ENCODE data around the gene EGR1. TPM values are rescaled to one million over a fixed set of nuclear protein-coding genes. Genes with fewer than 3 reads are reported as not detected.

EGR1 gene
- total RNA-seq, 5 donors from 2014 or later (not counting 1 experiment from before 2014, with no cell fraction given) = 6.8 to 13.8 (median 8.0) TPM

- Histone ChIP-seq H3K9me3 (no peaks in the 10 kb centered on the region), H3K27ac (ENCODE audit: low read length) (peak within 1 kb of the TSS; percentile 4), H3K4me1 (ENCODE audit: control insufficient read depth in 1 of 2, extremely low read depth in 1 of 2, insufficient read depth in 2 of 2, low read length in 2 of 2) (peaks cover 0 to 16% of the 10 kb centered on the region in 2 experiments), H3K36me3 (ENCODE audit: control insufficient read depth in 2 of 2, extremely low read depth in 1 of 2, insufficient read depth in 1 of 2, low read length in 1 of 2) (peaks cover 7 to 25% of the 10 kb centered on the region in 2 donors), H3K27me3 (replicated peaks in 1 of 2; ENCODE audit: control insufficient read depth in 2 of 2, extremely low read depth in 1 of 2, insufficient read depth in 2 of 2, low read length in 1 of 2) (peaks cover 0 to 13% of the 10 kb centered on the region in 2 experiments), H3K4me3 (ENCODE audit: control insufficient read depth in 1 of 2, extremely low read depth in 1 of 2, low read length in 1 of 2) (peak within 1 kb of the TSS; percentile 41 to 60)
- ATAC-seq (replicated peaks in 1 of 4) (peak; percentile 83 to 90 (median 84)), DNase-seq (peak in 33 of 35 experiments; percentile 12 to 76 (median 46))
- no peaks in the 10 kb centered on the region for H3K9me3 Mint-ChIP-seq
- WGBS (ENCODE audit: insufficient coverage) = 2% methylated on average over 56 of the region's 65 CpGs
- H3K4me3 Mint-ChIP-seq = peak within 1 kb of the TSS; percentile 75 to 80 (median 76)
- H3K36me3 Mint-ChIP-seq = peaks cover 17% of the 10 kb centered on the region
- CTCF ChIA-PET = interaction anchor here (0.5 to 1.2 kb wide), 6 partner anchors 10 to 127 kb away, joined by 3 to 8 read pairs (median 4); partner anchors contain the start of gene EGR1 (in 1 of the 2)
- peaks cover 16 to 22% (median 18%) of the 10 kb centered on the region in 3 donors for H3K4me1 Mint-ChIP-seq
- POLR2A ChIA-PET = interaction anchor here in 1 of 2 donors (0.8 to 1.0 kb wide), 2 partner anchors 14 to 105 kb away, joined by 3 read pairs; partner anchors contain the start of gene ETF1
- H3K27me3 Mint-ChIP-seq = peaks cover 0 to 6% of the 10 kb centered on the region in 2 donors
- peak within 1 kb of the TSS in 1 of 2 donors; percentile 0 for H3K27ac Mint-ChIP-seq
Measured at GRCh38 chr5:138438724-138439476, 26.4 kb upstream of the EGR1 start, which contains the start of gene REEP2. Gene REEP2 (plus strand): TSS chr5:138439057. CDS start chr5:138439209, 152 bp downstream.

GRCh38 chr5:138439477-138440158, 25.7 kb upstream of the EGR1 start:
- Mint-ChIP-seq H3K27me3 (peaks cover 0 to 6% of the 10 kb centered on the region in 2 donors), H3K4me1 (peaks cover 16 to 22% (median 18%) of the 10 kb centered on the region in 3 donors), H3K36me3 (peaks cover 14% of the 10 kb centered on the region), H3K4me3 (peak overlapping the region; percentile 73 to 77 (median 76)), H3K9me3 (no peaks in the 10 kb centered on the region), H3K27ac (no peak overlapping the region)
- POLR2A ChIA-PET = interaction anchor here in 1 of 2 donors (1.0 kb wide), 1 partner anchor 14 kb away, joined by 3 read pairs; no protein-coding TSS in a partner anchor
- H3K36me3 ChIP-seq (ENCODE audit: control insufficient read depth in 2 of 2, extremely low read depth in 1 of 2, insufficient read depth in 1 of 2, low read length in 1 of 2) = peaks cover 7 to 20% of the 10 kb centered on the region in 2 donors
- ATAC-seq (replicated peaks in 1 of 4) (peak in 1 of 4 experiments; percentile 2), DNase-seq (no peak)
- CTCF ChIA-PET = interaction anchor here in 1 of 2 donors (1.2 kb wide), 2 partner anchors 9 to 10 kb away, joined by 3 to 6 read pairs; no protein-coding TSS in a partner anchor
- no peaks in the 10 kb centered on the region for H3K9me3 ChIP-seq
- H3K27me3 ChIP-seq (replicated peaks in 1 of 2; ENCODE audit: control insufficient read depth in 2 of 2, extremely low read depth in 1 of 2, insufficient read depth in 2 of 2, low read length in 1 of 2) = peaks cover 0 to 13% of the 10 kb centered on the region in 2 experiments
- H3K4me3 ChIP-seq (ENCODE audit: control insufficient read depth in 1 of 2, extremely low read depth in 1 of 2, low read length in 1 of 2) = peak overlapping the region; percentile 36 to 60
- no peak overlapping the region for H3K27ac ChIP-seq (ENCODE audit: low read length)
- H3K4me1 ChIP-seq (ENCODE audit: control insufficient read depth in 1 of 2, extremely low read depth in 1 of 2, insufficient read depth in 2 of 2, low read length in 2 of 2) = peaks cover 0 to 16% of the 10 kb centered on the region in 2 experiments
- WGBS (ENCODE audit: insufficient coverage) = 97% methylated on average over 7 of the region's 20 CpGs

GRCh38 chr5:138440159-138441073, 24.9 kb upstream of the EGR1 start:
- no peak overlapping the region for H3K4me3 ChIP-seq (ENCODE audit: control insufficient read depth in 1 of 2, extremely low read depth in 1 of 2, low read length in 1 of 2)
- H3K4me1 Mint-ChIP-seq = peaks cover 16 to 22% (median 18%) of the 10 kb centered on the region in 3 donors
- H3K36me3 ChIP-seq (ENCODE audit: control insufficient read depth in 2 of 2, extremely low read depth in 1 of 2, insufficient read depth in 1 of 2, low read length in 1 of 2) = peaks cover 6 to 12% of the 10 kb centered on the region in 2 donors
- peaks cover 0 to 16% of the 10 kb centered on the region in 2 experiments for H3K4me1 ChIP-seq (ENCODE audit: control insufficient read depth in 1 of 2, extremely low read depth in 1 of 2, insufficient read depth in 2 of 2, low read length in 2 of 2)
- ChIA-PET CTCF (interaction anchor here in 1 of 2 donors (0.6 to 1.2 kb wide), 3 partner anchors 8 to 98 kb away, joined by 3 to 6 read pairs (median 3); no protein-coding TSS in a partner anchor), POLR2A (no interaction called here)
- H3K27ac Mint-ChIP-seq = no peak overlapping the region
- no peaks in the 10 kb centered on the region for H3K9me3 ChIP-seq
- H3K36me3 Mint-ChIP-seq = peaks cover 6% of the 10 kb centered on the region
- 100% methylated on average over 9 of the region's 17 CpGs for WGBS (ENCODE audit: insufficient coverage)
- ATAC-seq (replicated peaks in 1 of 4) = no peak
- H3K27me3 ChIP-seq (replicated peaks in 1 of 2; ENCODE audit: control insufficient read depth in 2 of 2, extremely low read depth in 1 of 2, insufficient read depth in 2 of 2, low read length in 1 of 2) = peaks cover 0 to 13% of the 10 kb centered on the region in 2 experiments
- H3K27ac ChIP-seq (ENCODE audit: low read length) = no peak overlapping the region
- H3K27me3 Mint-ChIP-seq = peaks cover 0 to 6% of the 10 kb centered on the region in 2 donors
- H3K9me3 Mint-ChIP-seq = no peaks in the 10 kb centered on the region
- peak overlapping the region; percentile 39 to 76 (median 41) for H3K4me3 Mint-ChIP-seq
- no peak for DNase-seq

GRCh38 chr5:138441221-138441620, 24.1 kb upstream of the EGR1 start:
- no peaks in the 10 kb centered on the region for H3K36me3 Mint-ChIP-seq
- H3K27me3 Mint-ChIP-seq = peaks cover 0 to 6% of the 10 kb centered on the region in 2 donors
- no peaks in the 10 kb centered on the region for H3K9me3 ChIP-seq
- ChIA-PET POLR2A (no interaction called here), CTCF (interaction anchor here in 1 of 2 donors (0.6 kb wide), 1 partner anchor 97 kb away, joined by 3 read pairs; no protein-coding TSS in a partner anchor)
- H3K4me1 ChIP-seq (ENCODE audit: control insufficient read depth in 1 of 2, extremely low read depth in 1 of 2, insufficient read depth in 2 of 2, low read length in 2 of 2) = peaks cover 0 to 16% of the 10 kb centered on the region in 2 experiments
- ATAC-seq (replicated peaks in 1 of 4) (no peak), DNase-seq (no peak)
- peaks cover 0 to 13% of the 10 kb centered on the region in 2 experiments for H3K27me3 ChIP-seq (replicated peaks in 1 of 2; ENCODE audit: control insufficient read depth in 2 of 2, extremely low read depth in 1 of 2, insufficient read depth in 2 of 2, low read length in 1 of 2)
- 90% methylated on average over 9 of the region's 9 CpGs for WGBS (ENCODE audit: insufficient coverage)
- H3K27ac ChIP-seq (ENCODE audit: low read length) = no peak overlapping the region
- H3K36me3 ChIP-seq (ENCODE audit: control insufficient read depth in 2 of 2, extremely low read depth in 1 of 2, insufficient read depth in 1 of 2, low read length in 1 of 2) = peaks cover 0 to 4% of the 10 kb centered on the region in 2 donors
- H3K4me3 ChIP-seq (ENCODE audit: control insufficient read depth in 1 of 2, extremely low read depth in 1 of 2, low read length in 1 of 2) = no peak overlapping the region
- no peaks in the 10 kb centered on the region for H3K9me3 Mint-ChIP-seq
- H3K4me3 Mint-ChIP-seq = no peak overlapping the region
- peaks cover 16 to 22% (median 18%) of the 10 kb centered on the region in 3 donors for H3K4me1 Mint-ChIP-seq
- no peak overlapping the region for H3K27ac Mint-ChIP-seq

- Mint-ChIP-seq H3K36me3 (no peaks in the 10 kb centered on the region), H3K9me3 (no peaks in the 10 kb centered on the region), H3K27ac (no peak overlapping the region), H3K27me3 (peaks cover 0 to 6% of the 10 kb centered on the region in 2 donors), H3K4me1 (peaks cover 3 to 8% (median 4%) of the 10 kb centered on the region in 3 donors), H3K4me3 (no peak overlapping the region)
- Histone ChIP-seq H3K9me3 (no peaks in the 10 kb centered on the region), H3K4me1 (ENCODE audit: control insufficient read depth in 1 of 2, extremely low read depth in 1 of 2, insufficient read depth in 2 of 2, low read length in 2 of 2) (peaks cover 0 to 6% of the 10 kb centered on the region in 2 experiments), H3K36me3 (ENCODE audit: control insufficient read depth in 2 of 2, extremely low read depth in 1 of 2, insufficient read depth in 1 of 2, low read length in 1 of 2) (no peaks in the 10 kb centered on the region), H3K4me3 (ENCODE audit: control insufficient read depth in 1 of 2, extremely low read depth in 1 of 2, low read length in 1 of 2) (no peak overlapping the region), H3K27ac (ENCODE audit: low read length) (no peak overlapping the region), H3K27me3 (replicated peaks in 1 of 2; ENCODE audit: control insufficient read depth in 2 of 2, extremely low read depth in 1 of 2, insufficient read depth in 2 of 2, low read length in 1 of 2) (peaks cover 0 to 20% of the 10 kb centered on the region in 2 experiments)
- 99% methylated on average over 8 of the region's 13 CpGs for WGBS (ENCODE audit: insufficient coverage)
- ATAC-seq (replicated peaks in 1 of 4) (no peak), DNase-seq (no peak)
- CTCF ChIA-PET = interaction anchor here in 1 of 2 donors (0.6 kb wide), 1 partner anchor 10 kb away, joined by 3 read pairs; no protein-coding TSS in a partner anchor
- POLR2A ChIA-PET = no interaction called here
Measured at GRCh38 chr5:138444078-138444773, 21.1 kb upstream of the EGR1 start.
